GM13976 (cell line): ENCODE results near the gene CSNK1G2.

Experiments
- DNase-seq: peaks from one replicate; pipeline ENCODE4 v3.0.0; 2012; ENCODE audit warnings: low spot score
- CTCF ChIP-seq: IDR thresholded peaks from 2 replicates; pipeline ENCODE4 v1.5.1; 2012; ENCODE audit warnings: borderline replicate concordance, mild to moderate bottlenecking; ENCODE audit not compliant: insufficient read depth; ENCODE audit errors: extremely low read depth, missing control alignments, control extremely low read depth
- in situ Hi-C: fragments of 300-500 bp; cut with MboI; formaldehyde crosslinking; loops from one replicate; pipeline ENCODE4 v1.12.0; 2022; ENCODE audit warnings: low sequenced_read_pairs, mixed read lengths, inconsistent platforms; ENCODE audit not compliant: unreplicated experiment

CSNK1G2 gene

DNA sequence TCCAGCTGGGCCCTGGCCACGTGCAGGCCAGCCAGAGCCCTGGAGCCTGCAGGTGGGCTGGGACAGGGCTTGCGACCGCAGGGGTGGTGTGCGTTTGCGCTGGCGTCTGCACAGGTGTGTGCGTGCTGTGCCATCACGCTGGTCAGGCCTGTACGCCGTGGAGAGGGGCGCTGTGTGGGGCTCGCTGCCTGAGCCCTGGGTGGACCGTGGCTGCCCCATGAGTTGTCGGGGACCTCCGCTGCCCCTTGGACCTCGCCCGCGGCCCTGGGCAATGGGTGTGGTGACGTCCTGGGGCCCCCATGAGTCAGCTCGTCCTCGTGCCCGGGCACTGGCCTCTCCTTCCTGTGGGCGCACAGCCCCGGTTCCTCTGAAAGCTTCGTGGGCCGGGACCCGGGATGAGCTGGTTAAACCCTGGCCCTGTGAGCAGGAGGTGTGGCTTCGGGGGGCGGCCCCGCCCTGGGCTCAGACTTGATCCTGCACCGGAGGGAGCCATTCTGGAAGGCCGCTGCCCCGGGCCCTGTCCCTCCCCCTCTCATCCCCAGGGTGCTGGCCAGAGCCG, 6.8 kb downstream of the CSNK1G2 start:
- no peak for TF ChIP-seq CTCF
- in situ Hi-C loops: no loop called here

DNA sequence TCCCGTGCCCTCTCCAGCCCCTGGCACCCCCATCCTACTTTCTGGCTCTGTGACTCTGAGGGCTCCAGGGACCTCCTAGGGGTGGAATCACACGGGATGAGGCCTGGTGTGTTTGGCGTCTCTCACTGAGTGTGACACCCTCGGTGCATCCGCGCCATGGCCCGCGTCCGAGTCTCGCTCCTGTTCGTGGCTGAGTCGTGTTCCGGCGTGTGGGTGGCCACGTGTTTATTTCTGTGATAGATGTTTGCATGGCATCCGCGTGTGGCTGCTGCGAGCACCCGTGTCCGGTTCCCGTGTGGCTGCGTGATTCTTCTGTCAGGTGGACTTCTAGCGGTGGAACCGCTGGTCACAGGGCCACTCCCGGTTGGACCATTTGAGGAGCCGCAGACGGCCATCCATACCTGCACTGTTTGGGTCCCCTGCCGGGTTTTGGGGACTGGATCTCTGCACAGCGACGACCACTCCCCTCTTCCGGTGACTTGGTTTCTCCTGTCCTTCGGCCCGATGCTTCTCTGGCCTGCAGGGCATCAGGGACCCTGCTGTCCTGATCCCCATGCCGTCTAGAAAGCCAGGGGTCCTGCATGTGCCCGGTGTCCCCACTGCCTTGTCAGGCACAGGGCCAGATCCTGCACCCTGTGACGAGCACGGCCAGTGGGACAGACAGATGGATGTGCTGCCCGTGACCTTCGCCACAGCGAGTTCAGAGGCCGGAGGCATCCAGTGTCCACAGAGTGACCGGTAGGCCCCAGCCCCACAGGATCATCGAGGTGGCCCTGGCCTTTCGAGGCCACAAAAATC, 8.5 kb downstream of the CSNK1G2 start:
- no peak for DNase-seq
- TF ChIP-seq CTCF: no peak
- in situ Hi-C loops: no loop called here

More for the DNA sequence above, 6.8 kb downstream of the CSNK1G2 start:
- DNase-seq: no peak

GRCh38 chr19:1950640-1951039, 9.7 kb downstream of the CSNK1G2 start:
- no peak for TF ChIP-seq CTCF
- no peak for DNase-seq
- in situ Hi-C loops: no loop called here

DNA sequence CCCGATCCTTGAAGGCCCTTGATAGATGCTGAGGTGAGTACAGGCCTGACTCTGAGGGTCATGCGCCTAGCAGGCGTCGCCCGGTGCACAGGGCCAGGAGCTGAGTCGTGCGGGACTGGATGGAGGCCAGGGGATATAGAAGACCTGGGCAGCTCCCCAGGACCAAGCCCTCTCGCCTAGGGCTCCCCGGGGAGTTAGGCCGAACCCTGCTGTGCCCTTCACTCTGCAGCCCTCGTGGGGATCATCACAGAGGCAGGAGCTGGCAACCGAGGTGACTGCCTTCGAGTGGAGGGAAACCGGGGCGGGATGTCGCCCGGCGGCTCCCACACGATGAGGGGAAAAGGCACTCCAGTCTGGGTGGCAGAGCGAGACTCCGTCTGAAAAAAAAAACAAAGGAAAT, 11.7 kb downstream of the CSNK1G2 start:
- no peak for TF ChIP-seq CTCF
- in situ Hi-C loops: no loop called here
- DNase-seq: no peak

DNA sequence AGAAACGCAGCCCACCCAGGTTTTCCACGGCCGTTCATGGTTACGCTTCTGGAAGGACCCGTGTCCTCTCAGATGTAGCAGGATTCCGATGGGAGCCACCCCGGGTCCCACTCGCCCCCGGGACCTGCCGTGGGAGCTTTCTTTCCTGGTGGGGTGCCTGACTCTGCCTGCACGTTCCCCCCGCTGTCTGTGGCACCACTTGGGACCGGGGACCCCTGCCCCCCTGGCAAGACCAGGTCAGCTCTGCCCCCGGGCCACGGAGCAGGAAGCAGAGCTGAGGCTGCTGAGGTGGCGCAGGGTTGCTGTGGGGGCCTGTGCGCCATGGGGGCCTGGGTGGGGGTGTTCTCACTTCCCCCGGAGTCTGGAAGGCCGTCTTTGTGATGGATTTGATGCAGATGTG, 12.1 kb downstream of the CSNK1G2 start:
- in situ Hi-C loops: no loop called here
- DNase-seq: no peak
- no peak for TF ChIP-seq CTCF

DNA sequence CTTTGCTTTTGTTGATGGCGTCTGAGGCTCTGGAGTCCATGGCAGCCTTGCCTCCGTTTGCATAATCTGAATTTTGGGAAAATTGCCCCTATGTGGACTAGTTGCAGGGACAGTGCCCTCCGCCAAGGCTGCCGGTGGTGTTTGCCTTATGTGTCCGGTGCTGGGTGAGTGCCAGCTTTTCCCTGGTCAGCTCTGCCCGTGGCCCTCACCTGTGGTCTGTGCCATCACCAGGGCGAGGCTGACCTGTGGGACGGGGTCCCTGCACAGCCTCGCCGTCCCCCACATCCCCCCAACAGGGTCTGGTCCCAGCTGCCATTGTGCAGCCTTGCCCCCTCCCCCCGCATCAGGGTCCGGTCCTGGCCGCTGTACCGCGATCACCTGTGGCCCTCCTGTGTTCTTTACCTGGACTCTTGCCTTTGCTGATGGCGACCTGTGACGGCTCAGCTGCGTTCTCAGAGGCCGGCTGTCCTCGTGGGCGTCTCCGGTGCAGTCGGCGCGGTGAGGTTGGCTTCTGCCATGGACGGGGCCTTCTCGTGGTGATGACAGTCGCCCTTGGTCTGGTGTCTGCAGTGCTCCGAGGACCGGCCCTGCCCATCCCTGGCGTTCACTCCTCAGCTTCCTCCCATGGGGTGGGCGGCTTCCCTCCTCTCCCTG, 12.6 kb downstream of the CSNK1G2 start:
- no peak for TF ChIP-seq CTCF
- in situ Hi-C loops: no loop called here
- no peak for DNase-seq
